Muscle of back (tissue), 11 donors: ENCODE results near the gene GPHN. TPM values are rescaled to one million over a fixed set of nuclear protein-coding genes. Genes with fewer than 3 reads are reported as not detected.

Experiments used
- DNase-seq, 3 donors: peaks; one replicate each; pipeline versions ENCODE4 v3.0.0 to v3.0.0-alpha.2; 2013
- polyA plus RNA-seq, 10 donors: library from polyadenylated mRNA; unstranded; fragments of 120-200 nt; gene quantifications; one replicate each; pipeline ENCODE4 v1.2.1, GENCODE V29; 2013; ENCODE audit not compliant: insufficient read length in 10 of 10

Gene GPHN
- polyA plus RNA-seq, 10 donors = 14.2 to 22.4 (median 17.0) TPM

DNA sequence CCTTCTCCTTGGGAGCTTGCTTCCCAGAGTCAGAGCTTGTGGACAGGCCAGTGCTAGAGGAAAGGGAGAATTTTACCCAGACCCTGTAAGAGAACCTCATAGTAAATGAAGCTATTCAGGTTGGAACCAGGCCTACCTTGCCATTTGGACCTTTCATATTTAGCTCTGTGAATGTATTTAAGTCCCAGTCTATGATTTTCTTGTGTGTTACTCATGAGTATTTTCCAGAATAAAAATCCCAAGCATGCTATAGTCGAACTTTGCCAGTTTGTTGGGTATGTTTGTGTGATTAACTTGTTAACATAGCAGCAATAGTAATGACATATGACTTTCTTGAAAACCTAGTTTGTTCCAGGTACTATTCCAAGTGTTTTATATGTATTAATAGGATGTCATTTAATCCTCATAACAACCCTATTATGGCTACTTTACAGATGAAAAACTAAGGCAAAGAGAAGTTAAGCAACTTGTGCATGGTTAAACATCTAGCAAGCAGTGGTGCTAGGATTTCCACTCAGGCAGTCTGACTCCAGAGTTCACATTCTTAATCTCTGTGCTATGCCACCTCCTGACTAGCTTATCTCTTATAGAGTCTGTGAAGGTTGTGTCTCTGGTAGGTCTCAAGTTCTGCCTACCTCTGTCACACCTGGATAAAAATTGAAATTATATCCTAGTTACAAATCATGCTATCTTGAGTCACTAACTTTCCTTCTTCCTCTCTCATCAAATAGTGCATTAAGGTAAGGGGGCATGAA, 633.4 kb downstream of the GPHN start:
- DNase-seq = peak in 2 of 3 donors; percentile 42 to 52

- no peak for DNase-seq
Observed at GRCh38 chr14:67151082-67151666, 643.2 kb downstream of the GPHN start.

- no peak for DNase-seq
Observed at GRCh38 chr14:67158566-67158965, 650.6 kb downstream of the GPHN start.

- DNase-seq = no peak
Observed at GRCh38 chr14:67162385-67162784, 654.4 kb downstream of the GPHN start.

DNA sequence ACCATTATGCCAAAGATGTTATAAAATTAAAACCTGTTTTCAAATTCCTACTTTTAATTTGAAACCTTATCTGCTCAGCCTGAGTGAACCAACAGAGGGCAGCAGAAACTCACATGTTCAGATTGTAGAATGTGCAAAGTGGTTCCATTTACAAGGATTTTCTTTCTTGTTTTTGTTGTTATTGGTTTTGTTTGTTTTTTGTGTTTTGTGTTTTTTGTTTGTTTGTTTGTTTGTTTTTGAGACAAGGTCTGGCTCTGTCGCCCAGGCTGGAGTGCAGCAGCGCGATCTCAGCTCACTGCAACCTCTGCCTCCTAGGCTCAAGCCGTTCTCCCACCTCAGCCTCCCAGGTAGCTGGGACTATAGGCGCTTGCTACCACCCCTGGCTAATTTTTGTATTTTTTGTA, 658.5 kb downstream of the GPHN start:
- peak; percentile 21 to 61 (median 36) for DNase-seq

- DNase-seq = no peak
Observed at GRCh38 chr14:67167420-67168109, 659.6 kb downstream of the GPHN start.

- no peak for DNase-seq
Observed at GRCh38 chr14:67168110-67168441, 660.1 kb downstream of the GPHN start.

DNA sequence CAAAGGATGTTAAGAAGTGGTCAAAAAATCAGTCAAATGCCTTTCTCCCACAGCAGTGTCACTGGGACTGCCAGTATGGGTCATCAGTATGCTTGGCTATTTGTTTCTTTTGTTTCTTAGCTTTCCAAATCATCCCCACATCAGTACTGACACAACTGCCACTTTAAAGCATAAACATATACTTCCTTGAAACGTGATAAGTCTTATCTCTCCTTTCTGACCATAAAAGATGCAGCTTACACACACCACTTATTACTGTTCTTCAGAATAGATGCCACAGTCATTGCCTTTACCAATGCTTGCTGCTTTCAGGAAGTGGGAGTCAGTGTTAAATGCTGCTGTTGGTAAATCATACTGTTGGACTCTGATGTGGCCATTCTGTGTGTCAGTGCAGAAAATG, 662.7 kb downstream of the GPHN start:
- no peak for DNase-seq

- no peak for DNase-seq
Observed at GRCh38 chr14:67172056-67172455, 664.1 kb downstream of the GPHN start.

- DNase-seq = no peak
Observed at GRCh38 chr14:67172520-67172919, 664.6 kb downstream of the GPHN start.

GRCh38 chr14:67173719-67174118, 665.8 kb downstream of the GPHN start:
- DNase-seq = no peak

- DNase-seq = no peak
Observed at GRCh38 chr14:67186172-67186768, 678.3 kb downstream of the GPHN start.

DNA sequence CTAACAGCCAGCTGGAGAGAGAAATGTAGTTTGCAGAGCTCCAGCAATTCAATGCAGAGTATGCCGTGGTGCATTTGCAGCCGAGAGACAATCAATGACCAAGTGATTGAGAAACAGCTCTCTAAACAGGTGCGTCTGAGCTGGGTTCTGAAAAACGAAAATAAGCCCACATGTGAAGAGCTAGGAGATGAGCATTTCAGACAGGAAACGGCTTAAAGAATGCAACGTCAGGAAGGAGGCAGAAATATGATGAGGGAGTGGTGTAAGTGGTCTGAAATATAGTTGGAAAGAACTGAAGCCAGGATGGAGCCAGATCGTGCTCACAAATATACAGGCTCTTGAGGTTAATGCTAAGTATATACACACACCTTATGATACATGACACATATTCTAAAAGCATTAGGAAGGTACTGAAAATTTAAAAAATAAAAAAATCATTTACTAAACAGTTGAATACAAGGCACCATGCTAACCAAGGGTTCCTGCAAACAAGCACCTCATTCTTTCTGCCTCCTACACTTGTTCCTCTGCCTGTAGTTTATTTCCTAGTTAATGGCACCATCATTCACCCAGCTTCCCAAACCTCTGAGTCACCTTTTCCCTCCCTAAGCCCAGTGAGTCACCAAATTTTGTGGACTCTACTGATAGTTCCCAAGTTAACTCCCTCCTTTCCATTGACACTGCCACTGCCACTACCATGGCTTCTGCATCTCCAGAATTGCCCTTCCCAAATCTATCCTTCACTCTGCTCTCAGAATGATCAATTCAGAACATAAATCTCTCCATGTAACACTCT, 679.0 kb downstream of the GPHN start:
- DNase-seq = peak in 2 of 3 donors; percentile 7 to 47

DNA sequence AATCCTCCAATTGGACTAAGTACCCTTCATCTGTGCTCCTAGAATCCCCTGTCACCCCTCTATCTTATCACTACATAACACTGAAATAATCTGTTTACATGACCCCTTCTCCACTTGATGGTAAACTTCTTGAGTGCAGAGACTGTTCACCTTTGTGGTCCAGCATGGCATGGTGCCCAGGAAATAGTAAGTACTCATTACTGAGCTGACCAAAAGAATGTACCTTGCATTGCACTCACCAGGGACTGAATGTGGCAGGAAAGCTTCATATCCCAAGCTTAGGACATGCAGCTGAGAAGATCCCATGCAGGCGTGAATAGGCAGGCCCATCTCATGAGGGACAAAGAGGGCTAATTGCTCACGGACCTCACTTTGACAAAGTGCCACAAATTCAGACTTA, 679.9 kb downstream of the GPHN start:
- peak in 1 of 3 donors; percentile 23 for DNase-seq

DNA sequence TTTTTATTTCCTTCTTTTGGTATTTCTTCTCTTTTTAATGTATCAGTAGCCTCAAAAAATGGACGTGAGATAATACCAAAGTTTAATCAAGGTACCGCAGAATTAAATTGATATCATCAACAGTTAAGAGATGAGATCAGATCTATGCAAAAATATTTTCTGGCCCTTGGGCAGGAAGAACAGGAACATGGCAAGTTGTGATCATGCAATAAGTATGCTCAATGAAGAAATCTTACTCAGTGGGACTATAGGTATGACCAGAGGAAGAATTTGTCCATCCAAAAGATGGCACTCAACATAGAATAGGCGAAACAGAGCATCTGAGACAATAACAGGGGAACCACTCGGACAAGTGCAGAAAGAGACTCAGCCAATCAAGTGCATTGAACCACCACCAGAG, 680.4 kb downstream of the GPHN start:
- DNase-seq = no peak

GRCh38 chr14:67191768-67192290, 683.9 kb downstream of the GPHN start:
- DNase-seq = no peak

- no peak for DNase-seq
Observed at GRCh38 chr14:67192366-67192765, 684.4 kb downstream of the GPHN start.

DNA sequence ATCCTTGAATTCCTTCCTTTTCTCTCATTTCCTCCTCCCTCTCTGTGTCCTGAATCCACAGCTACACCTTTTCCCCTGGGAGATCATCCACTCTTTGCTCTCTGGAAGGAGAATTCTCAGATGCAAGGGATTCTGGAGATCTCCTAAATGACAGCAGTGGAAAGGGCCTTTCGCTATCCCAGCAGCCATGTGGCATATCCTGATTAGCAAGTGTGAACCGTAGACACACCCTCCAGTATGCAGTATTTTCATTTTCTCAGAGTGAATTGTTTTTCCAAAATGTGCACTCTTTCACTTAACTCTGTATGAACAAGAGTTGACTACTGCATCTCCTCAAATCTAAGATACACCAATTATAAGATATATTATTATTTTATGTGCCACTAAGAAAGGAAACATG, 687.3 kb downstream of the GPHN start:
- DNase-seq = no peak

DNA sequence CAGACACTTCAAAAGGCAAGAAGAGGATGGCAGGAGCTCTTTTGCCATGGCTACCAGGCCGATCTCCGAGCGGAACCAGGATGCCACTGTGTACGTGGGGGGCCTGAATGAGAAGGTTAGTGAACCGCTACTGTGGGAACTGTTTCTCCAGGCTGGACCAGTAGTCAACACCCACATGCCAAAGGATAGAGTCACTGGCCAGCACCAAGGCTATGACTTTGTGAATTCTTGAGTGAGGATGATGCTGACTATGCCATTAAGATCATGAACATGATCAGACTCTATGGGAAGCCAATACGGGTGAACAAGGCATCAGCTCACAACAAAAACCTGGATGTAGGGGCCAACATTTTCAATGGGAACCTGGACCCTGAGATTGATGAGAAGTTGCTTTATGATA, 691.1 kb downstream of the GPHN start:
- no peak for DNase-seq

DNA sequence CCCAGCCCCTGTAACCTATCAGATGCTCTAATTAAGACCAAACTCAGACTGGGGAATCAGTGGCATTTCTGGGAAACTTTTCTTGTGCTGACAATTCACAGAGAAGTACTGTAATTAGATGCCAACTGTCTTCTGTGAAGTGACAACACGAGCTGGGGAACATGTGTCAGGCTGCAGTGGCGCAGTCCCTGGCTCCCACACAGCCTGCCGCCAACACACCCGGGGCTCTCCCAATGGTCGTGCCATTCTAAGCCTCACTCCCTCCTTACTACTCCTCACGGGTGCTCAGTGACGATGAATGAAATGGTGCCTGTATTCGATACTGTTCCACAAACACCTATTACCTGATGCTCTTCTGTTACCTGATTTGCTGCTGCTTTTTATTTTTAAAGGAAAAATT, 699.9 kb downstream of the GPHN start:
- no peak for DNase-seq

- DNase-seq = no peak
Observed at GRCh38 chr14:67218126-67218525, 710.2 kb downstream of the GPHN start.
